Amniotic epithelial cell (primary cell): ENCODE results near the gene USP34.
"Not testable (repeated sequence)": the region's sequence is repeated elsewhere in the genome, so short reads cannot be mapped to it uniquely, and the experiment has no call there.

Experiments
- DNase-seq: peaks from one replicate; pipeline ENCODE4 v3.0.0-alpha.2; 2010; ENCODE audit warnings: low read depth

USP34 gene

GRCh38 chr2:61423714-61424113 is 47.2 kb downstream of the USP34 start:
- DNase-seq: peak; percentile 72

GRCh38 chr2:61421611-61422010 is 49.3 kb downstream of the USP34 start:
- no peak for DNase-seq

- no peak for DNase-seq
These were observed 49.8 kb downstream of the USP34 start for GRCh38 chr2:61420991-61421544.

GRCh38 chr2:61419570-61419969 is 51.3 kb downstream of the USP34 start:
- DNase-seq: peak; percentile 38

GRCh38 chr2:61419129-61419528 is 51.8 kb downstream of the USP34 start:
- DNase-seq: peak; percentile 53

GRCh38 chr2:61416871-61417645 is 53.8 kb downstream of the USP34 start:
- DNase-seq: no peak

GRCh38 chr2:61415265-61415664 is 55.6 kb downstream of the USP34 start:
- no peak for DNase-seq

- no peak for DNase-seq
These were observed 56.2 kb downstream of the USP34 start for GRCh38 chr2:61414674-61415073.

GRCh38 chr2:61411109-61411508 is 59.8 kb downstream of the USP34 start:
- DNase-seq: no peak

- peak; percentile 27 for DNase-seq
These were observed 60.7 kb downstream of the USP34 start for GRCh38 chr2:61410185-61410584.

- DNase-seq: no peak
These were observed 65.1 kb downstream of the USP34 start for GRCh38 chr2:61405813-61406212.

- no peak for DNase-seq
These were observed 66.4 kb downstream of the USP34 start for GRCh38 chr2:61404438-61404837.

GRCh38 chr2:61398413-61398812 is 72.5 kb downstream of the USP34 start:
- no peak for DNase-seq

GRCh38 chr2:61396005-61396404 is 74.9 kb downstream of the USP34 start:
- no peak for DNase-seq

- DNase-seq: not testable (repeated sequence)
These were observed 83.3 kb downstream of the USP34 start for GRCh38 chr2:61387588-61387987.

GRCh38 chr2:61380882-61381197 is 90.0 kb downstream of the USP34 start:
- not testable (repeated sequence) for DNase-seq

GRCh38 chr2:61380056-61380881 is 90.6 kb downstream of the USP34 start:
- peak; percentile 98 for DNase-seq

GRCh38 chr2:61379521-61379920 is 91.4 kb downstream of the USP34 start:
- no peak for DNase-seq

- DNase-seq: no peak
These were observed 92.6 kb downstream of the USP34 start for GRCh38 chr2:61378281-61378680.

- no peak for DNase-seq
These were observed 93.8 kb downstream of the USP34 start for GRCh38 chr2:61377046-61377445.

- DNase-seq: no peak
These were observed 94.7 kb downstream of the USP34 start for GRCh38 chr2:61376211-61376610.

- DNase-seq: no peak
These were observed 99.9 kb downstream of the USP34 start for GRCh38 chr2:61371027-61371426.
